NCI-H82 treated with DMSO at 0.1 percent for 48 hours (cell line): Measurements from ENCODE around the gene CYB561.

Experiments used
- DNase-seq: peaks from one replicate; lab custom pipeline; 2025; ENCODE audit not compliant: unreplicated experiment; lab: John Stamatoyannopoulos, UW

The CYB561 gene

GRCh38 chr17:63445954-63446752 lies at the start of gene CYB561:
CYB561 (minus strand) TSS chr17:63446306; CDS start chr17:63437547, 8,759 bp downstream.
- DNase-seq = no peak

- no peak for DNase-seq
Measured at GRCh38 chr17:63495491-63495890, 49.4 kb upstream of the CYB561 start.

- no peak for DNase-seq
Measured at GRCh38 chr17:63494300-63494928, 48.3 kb upstream of the CYB561 start.

GRCh38 chr17:63493411-63493810 lies 47.3 kb upstream of the CYB561 start:
- no peak for DNase-seq

- no peak for DNase-seq
Measured at GRCh38 chr17:63492940-63493339, 46.8 kb upstream of the CYB561 start.

GRCh38 chr17:63491977-63492618 lies 46.0 kb upstream of the CYB561 start:
- no peak for DNase-seq

- no peak for DNase-seq
Measured at GRCh38 chr17:63491413-63491812, 45.3 kb upstream of the CYB561 start.

GRCh38 chr17:63490858-63491400 lies 44.8 kb upstream of the CYB561 start:
- DNase-seq = no peak

- DNase-seq = no peak
Measured at GRCh38 chr17:63490329-63490728, 44.2 kb upstream of the CYB561 start.

- no peak for DNase-seq
Measured at GRCh38 chr17:63489291-63489690, 43.2 kb upstream of the CYB561 start.

- DNase-seq = no peak
Measured at GRCh38 chr17:63488851-63489250, 42.7 kb upstream of the CYB561 start.

GRCh38 chr17:63487014-63487339 lies 40.9 kb upstream of the CYB561 start:
- no peak for DNase-seq

GRCh38 chr17:63486317-63487013 lies 40.4 kb upstream of the CYB561 start:
- no peak for DNase-seq

- no peak for DNase-seq
Measured at GRCh38 chr17:63483655-63484575, 37.8 kb upstream of the CYB561 start.

- DNase-seq = no peak
Measured at GRCh38 chr17:63483038-63483437, 36.9 kb upstream of the CYB561 start.

- no peak for DNase-seq
Measured at GRCh38 chr17:63482509-63482908, 36.4 kb upstream of the CYB561 start.

- DNase-seq = no peak
Measured at GRCh38 chr17:63481488-63481870, 35.4 kb upstream of the CYB561 start.

GRCh38 chr17:63480826-63481487 lies 34.9 kb upstream of the CYB561 start:
- no peak for DNase-seq

- no peak for DNase-seq
Measured at GRCh38 chr17:63480192-63480784, 34.2 kb upstream of the CYB561 start.
